Measurements from ENCODE around the gene WDR45B.
"Not testable (repeated sequence)": the region's sequence is repeated elsewhere in the genome, so short reads cannot be mapped to it uniquely, and the experiment has no call there.

WDR45B gene

DNA sequence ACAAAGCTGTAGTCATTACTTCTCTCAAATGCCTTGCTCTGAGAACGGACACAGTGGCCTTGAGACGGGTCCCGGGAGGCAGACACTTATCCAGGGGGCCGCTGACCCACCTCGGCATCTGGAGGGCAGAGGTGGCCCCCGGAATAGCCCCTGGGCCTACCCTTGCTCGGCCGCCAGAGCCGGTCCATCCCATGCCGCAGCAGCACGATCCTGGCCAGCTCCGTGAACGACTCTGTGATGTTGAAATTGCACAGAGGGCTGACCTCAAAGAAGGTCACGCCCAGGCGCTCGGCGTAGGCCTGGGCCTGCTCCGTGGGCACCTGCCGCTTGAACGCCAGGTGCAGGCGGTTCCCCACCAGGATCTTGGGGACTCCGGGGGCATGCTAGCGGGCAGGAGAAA is 10.1 kb upstream of the WDR45B start:
- no peak overlapping the region for H3K4me3 ChIP-seq (ENCODE audit: control insufficient read depth, low read depth, low read length)
- DNase-seq (ENCODE audit: low read depth), result no peak
- TF ChIP-seq, protein P1, sequence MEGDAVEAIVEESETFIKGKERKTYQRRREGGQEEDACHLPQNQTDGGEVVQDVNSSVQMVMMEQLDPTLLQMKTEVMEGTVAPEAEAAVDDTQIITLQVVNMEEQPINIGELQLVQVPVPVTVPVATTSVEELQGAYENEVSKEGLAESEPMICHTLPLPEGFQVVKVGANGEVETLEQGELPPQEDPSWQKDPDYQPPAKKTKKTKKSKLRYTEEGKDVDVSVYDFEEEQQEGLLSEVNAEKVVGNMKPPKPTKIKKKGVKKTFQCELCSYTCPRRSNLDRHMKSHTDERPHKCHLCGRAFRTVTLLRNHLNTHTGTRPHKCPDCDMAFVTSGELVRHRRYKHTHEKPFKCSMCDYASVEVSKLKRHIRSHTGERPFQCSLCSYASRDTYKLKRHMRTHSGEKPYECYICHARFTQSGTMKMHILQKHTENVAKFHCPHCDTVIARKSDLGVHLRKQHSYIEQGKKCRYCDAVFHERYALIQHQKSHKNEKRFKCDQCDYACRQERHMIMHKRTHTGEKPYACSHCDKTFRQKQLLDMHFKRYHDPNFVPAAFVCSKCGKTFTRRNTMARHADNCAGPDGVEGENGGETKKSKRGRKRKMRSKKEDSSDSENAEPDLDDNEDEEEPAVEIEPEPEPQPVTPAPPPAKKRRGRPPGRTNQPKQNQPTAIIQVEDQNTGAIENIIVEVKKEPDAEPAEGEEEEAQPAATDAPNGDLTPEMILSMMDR (conservative IDR thresholded peaks at IDR 0.05; ENCODE audit: control insufficient read depth, insufficient read depth, low read depth, low read length), result no peak

DNA sequence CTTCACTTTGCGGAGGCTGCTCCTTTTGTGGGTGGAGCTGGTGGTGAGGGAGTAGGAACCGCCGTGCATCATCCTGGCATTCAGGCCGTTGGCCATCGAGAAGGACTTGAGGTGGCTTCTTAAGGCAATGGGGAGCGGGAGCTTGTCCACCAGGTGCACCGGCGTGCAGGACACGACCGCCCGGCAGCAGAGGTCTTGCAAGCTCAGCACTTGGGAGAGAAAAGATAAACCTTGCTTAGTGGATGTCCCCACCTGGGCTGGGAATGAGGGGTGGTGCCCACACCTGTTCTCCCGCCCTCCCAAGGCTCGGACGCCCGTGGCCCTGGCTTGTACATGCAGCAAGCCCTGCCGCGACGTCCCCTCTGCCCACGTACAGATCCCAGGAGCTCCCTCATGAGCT is 9.7 kb upstream of the WDR45B start:
- no peak overlapping the region for H3K4me3 ChIP-seq (ENCODE audit: control insufficient read depth, low read depth, low read length)
- TF ChIP-seq, protein P1 (conservative IDR thresholded peaks at IDR 0.05; ENCODE audit: control insufficient read depth, insufficient read depth, low read depth, low read length), result no peak
- no peak for DNase-seq (ENCODE audit: low read depth)

DNA sequence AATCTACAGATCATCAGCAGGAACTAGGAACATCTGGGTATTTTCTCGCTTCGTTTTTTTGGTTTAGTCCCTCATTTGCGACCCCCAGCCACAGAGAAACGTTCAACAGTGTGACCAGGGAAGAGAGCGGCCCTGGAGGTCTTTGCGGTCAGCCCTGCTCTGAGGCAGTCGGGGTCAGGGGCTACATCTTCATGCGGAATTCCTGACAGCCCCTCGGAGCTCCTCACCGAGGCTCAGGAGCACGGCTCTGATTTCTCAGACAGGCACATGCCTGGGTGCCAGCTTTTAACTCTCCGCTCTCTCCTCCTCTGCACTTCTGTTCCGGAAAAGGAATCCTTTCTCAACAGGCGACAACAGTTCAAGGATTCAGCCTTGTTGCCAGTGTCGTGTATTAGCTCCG is 8.0 kb upstream of the WDR45B start:
- no peak overlapping the region for H3K4me3 ChIP-seq (ENCODE audit: control insufficient read depth, low read depth, low read length)
- TF ChIP-seq, protein P1 (conservative IDR thresholded peaks at IDR 0.05; ENCODE audit: control insufficient read depth, insufficient read depth, low read depth, low read length), result no peak
- DNase-seq (ENCODE audit: low read depth), result no peak

DNA sequence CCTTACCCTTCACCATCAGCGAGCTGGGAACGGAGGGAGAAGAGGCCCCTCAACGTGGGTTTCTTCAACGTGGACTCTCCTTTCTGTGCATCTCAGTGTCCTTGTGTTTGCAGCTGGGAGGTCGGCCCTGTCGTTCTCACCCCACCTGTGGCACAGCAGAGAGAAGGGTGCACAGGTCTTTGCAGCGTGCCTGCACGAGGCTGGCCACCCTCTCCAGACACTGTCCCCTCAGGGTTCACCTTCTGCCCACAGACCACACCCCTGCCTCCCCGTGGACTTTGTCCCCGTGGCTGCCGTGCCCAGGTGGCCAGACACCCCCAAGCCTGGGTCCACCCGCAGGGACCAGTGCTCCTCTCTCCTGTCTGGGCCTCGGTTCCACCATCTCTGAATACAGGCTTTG is 7.3 kb upstream of the WDR45B start:
- TF ChIP-seq, protein P1 (conservative IDR thresholded peaks at IDR 0.05; ENCODE audit: control insufficient read depth, insufficient read depth, low read depth, low read length), result no peak
- H3K4me3 ChIP-seq (ENCODE audit: control insufficient read depth, low read depth, low read length), result no peak overlapping the region
- DNase-seq (ENCODE audit: low read depth), result no peak

DNA sequence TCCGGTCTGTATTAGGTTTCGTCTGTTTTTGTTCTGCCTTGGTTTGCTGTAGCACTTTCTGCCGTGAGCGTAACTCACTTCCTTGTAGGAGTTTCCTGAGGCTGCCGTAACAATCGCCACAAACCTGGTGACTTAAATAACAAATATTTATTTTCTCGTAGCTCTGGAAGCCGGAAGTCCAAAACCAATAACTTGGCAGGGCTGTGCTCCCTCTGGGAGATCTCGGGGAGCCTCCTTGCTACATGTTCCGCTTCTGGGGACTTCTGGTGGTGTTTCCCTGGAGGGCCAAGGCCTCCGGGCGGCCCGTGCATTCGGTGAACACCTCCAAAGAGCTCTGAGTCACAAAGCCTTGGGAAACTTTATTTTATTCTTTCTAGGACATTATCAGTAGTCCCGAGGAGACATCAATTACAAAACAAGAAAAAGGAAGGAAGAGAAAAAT is 6.8 kb upstream of the WDR45B start:
- DNase-seq (ENCODE audit: low read depth), result no peak
- TF ChIP-seq, protein P1 (conservative IDR thresholded peaks at IDR 0.05; ENCODE audit: control insufficient read depth, insufficient read depth, low read depth, low read length), result no peak
- no peak overlapping the region for H3K4me3 ChIP-seq (ENCODE audit: control insufficient read depth, low read depth, low read length)

DNA sequence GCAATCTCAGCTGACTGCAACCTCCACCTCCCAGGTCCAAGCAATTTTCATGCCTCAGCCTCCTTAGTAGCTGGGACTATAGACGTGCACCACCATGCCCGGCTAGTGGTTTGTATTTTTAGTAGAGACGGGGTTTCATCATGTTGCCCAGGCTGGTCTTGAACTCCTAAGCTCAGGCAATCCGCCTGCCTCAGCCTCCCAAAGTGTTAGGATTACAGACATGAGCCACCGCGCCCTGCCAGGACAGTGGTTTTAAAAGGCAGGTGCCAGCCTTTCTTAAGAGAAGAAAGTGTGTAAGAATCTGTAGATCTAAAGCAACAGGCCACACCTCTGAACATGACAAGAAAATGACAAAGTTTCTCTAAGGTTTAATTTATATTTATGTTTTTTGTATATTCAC is 6.4 kb upstream of the WDR45B start:
- not testable (repeated sequence) for H3K4me3 ChIP-seq (ENCODE audit: control insufficient read depth, low read depth, low read length); DNase-seq (ENCODE audit: low read depth)

DNA sequence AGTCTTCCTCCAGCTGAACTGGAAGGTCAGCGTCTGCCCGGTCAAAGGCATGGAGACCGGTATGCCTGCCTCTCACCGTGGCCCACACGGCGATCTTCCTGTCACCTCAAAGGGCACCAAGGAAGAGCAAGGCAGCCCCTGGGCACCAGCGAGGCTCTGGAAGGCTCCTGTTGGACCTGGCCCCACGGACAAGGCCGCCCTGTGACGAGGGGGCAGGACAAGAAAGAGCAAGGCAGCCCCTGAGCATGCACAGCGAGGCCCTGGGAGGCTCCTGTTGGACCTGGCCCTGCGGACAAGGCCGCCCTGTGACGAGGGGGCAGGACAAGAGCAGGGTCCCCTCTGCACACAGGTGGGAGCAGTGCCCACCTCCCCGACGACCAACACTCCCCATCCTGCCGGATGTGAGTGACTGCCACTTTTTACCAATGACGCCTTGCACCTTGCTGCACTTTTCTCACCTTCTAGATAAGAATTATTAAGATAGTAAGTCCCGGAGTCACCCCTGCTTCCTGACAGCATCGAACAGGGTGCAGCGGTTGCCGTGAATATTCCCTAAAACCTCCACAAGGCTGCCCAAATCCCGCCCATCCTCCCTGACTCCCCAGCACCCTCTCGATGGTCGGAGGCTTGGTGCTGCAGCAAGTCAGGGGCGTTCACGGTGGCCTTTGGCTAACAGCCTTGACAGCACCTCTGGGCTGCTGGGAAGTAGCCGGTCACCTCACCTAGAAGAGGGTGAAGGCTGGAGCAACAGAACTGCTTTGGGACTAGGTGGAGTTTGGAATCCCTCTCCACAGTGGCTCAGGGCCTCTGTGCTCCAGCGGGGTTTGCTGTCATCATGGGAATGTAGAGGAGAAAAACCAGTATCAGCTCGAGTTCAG is 5.6 kb upstream of the WDR45B start:
- no peak overlapping the region for H3K4me3 ChIP-seq (ENCODE audit: control insufficient read depth, low read depth, low read length)
- TF ChIP-seq, protein P1 (conservative IDR thresholded peaks at IDR 0.05; ENCODE audit: control insufficient read depth, insufficient read depth, low read depth, low read length), result no peak
- DNase-seq (ENCODE audit: low read depth), result no peak

Data from fibroblast of mammary gland (primary cell).